AG10803 (cell line): ENCODE results near the gene RPS21.

Source experiments
- DNase-seq: peaks from one replicate; pipeline ENCODE4 v3.0.0; 2010; ENCODE audit warnings: low read depth
- H3K4me3 ChIP-seq: 2 replicates; pipeline ENCODE4 v1.5.1; 2011; ENCODE audit warnings: mild to moderate bottlenecking, low read length, control low read depth
- CTCF ChIP-seq: conservative IDR thresholded peaks from 2 replicates; pipeline ENCODE4 v1.5.1; 2011; ENCODE audit warnings: mild to moderate bottlenecking, low read length, control low read depth, inconsistent platforms

Gene RPS21

GRCh38 chr20:62358171-62359042 is 28.5 kb upstream of the RPS21 start:
- no peak overlapping the region for H3K4me3 ChIP-seq
- TF ChIP-seq CTCF: no peak
- DNase-seq: no peak

- H3K4me3 ChIP-seq: no peak overlapping the region
- DNase-seq: no peak
- TF ChIP-seq CTCF: no peak
These were observed 27.8 kb upstream of the RPS21 start for GRCh38 chr20:62359043-62359490.

- H3K4me3 ChIP-seq: no peak overlapping the region
- no peak for TF ChIP-seq CTCF
- no peak for DNase-seq
These were observed 27.3 kb upstream of the RPS21 start for GRCh38 chr20:62359491-62360121.

- TF ChIP-seq CTCF: no peak
- no peak overlapping the region for H3K4me3 ChIP-seq
- DNase-seq: no peak
These were observed 25.8 kb upstream of the RPS21 start for GRCh38 chr20:62360854-62361798.

- H3K4me3 ChIP-seq: no peak overlapping the region
- no peak for DNase-seq
- TF ChIP-seq CTCF: no peak
These were observed 24.9 kb upstream of the RPS21 start for GRCh38 chr20:62361799-62362589.

- no peak for DNase-seq
- H3K4me3 ChIP-seq: no peak overlapping the region
- no peak for TF ChIP-seq CTCF
These were observed 24.3 kb upstream of the RPS21 start for GRCh38 chr20:62362590-62362940.
